Measurements from ENCODE around the gene PRSS16. TPM values are rescaled to one million over a fixed set of nuclear protein-coding genes. Genes with fewer than 3 reads are reported as not detected.

PRSS16 gene
- total and polyA plus RNA-seq, 9 of the 15 experiments (the other 6 are each of a cell fraction or from before 2014, with no cell fraction given): 4.5 to 21.3 (median 12.1) TPM

- TF ChIP-seq HBP1 (CRISPR knock-in tag; IDR thresholded peaks at IDR 0.05) (no peak), SP2 (IDR thresholded peaks at IDR 0.05; ENCODE audit: extremely low read depth, low read depth, low read length, poor library complexity, severe bottlenecking) (no peak), E2F8 (IDR thresholded peaks at IDR 0.05; ENCODE audit: low read depth, partially characterized antibody) (peak; percentile 59), VEZF1 (CRISPR knock-in tag; IDR thresholded peaks at IDR 0.05) (no peak), CREM (IDR thresholded peaks at IDR 0.05; ENCODE audit: low read depth) (peak; percentile 40; the same call in 1 of the 2 replicates), ZNF324 (CRISPR knock-in tag; IDR thresholded peaks at IDR 0.05) (no peak), MTA3 (IDR thresholded peaks at IDR 0.05; ENCODE audit: borderline replicate concordance) (0 out of 2 replicates have a peak, but pooled peaks have one; percentile 20), TAL1 (IDR thresholded peaks at IDR 0.05) (no peak), ATF7 (IDR thresholded peaks at IDR 0.05) (peak; percentile 62), MAFF (IDR thresholded peaks at IDR 0.05; ENCODE audit: low read length) (no peak), ZNF830 (CRISPR knock-in tag; IDR thresholded peaks at IDR 0.05) (no peak), DEAF1 (CRISPR knock-in tag; IDR thresholded peaks at IDR 0.05) (no peak), TFAM (CRISPR knock-in tag; conservative IDR thresholded peaks at IDR 0.05) (no peak), PRPF4 (IDR thresholded peaks at IDR 0.05; ENCODE audit: insufficient read depth, low read depth, low read length, poor library complexity, severe bottlenecking) (no peak), TGIF2 (CRISPR knock-in tag; IDR thresholded peaks at IDR 0.05) (no peak), BCLAF1 (IDR thresholded peaks at IDR 0.05; ENCODE audit: borderline replicate concordance in 1 of 2, control insufficient read depth in 1 of 2, low read depth in 2 of 2, low read length in 1 of 2) (no peak; a peak in 1 of 4 replicates)
Observed at GRCh38 chr6:27237089-27237803, 10.3 kb upstream of the PRSS16 start (continued).

Measured in K562 (cell line).